K562 (cell line): ENCODE data around the gene IDI1. TPM values are rescaled to one million over a fixed set of nuclear protein-coding genes. Genes with fewer than 3 reads are reported as not detected.

Source experiments
- ARID1B ChIP-seq: fragments of 450-650 bp; IDR thresholded peaks from 2 replicates; pipeline ENCODE4 v1.6.1; 2016; ENCODE audit warnings: antibody characterized with exemption, mild to moderate bottlenecking, inconsistent platforms
- ATF6 ChIP-seq: sonication (generic); formaldehyde crosslinking; IDR thresholded peaks from 2 replicates; pipeline ENCODE4 v1.4.0; 2020; ENCODE audit warnings: mild to moderate bottlenecking, missing genetic modification reagents
- EGR1 ChIP-seq: fragments of 450-650 bp; conservative IDR thresholded peaks from 2 replicates; pipeline ENCODE4 v1.6.1; 2017; ENCODE audit warnings: mild to moderate bottlenecking
- ELF4 ChIP-seq: fragments of 450-650 bp; formaldehyde crosslinking; IDR thresholded peaks from 2 replicates; pipeline ENCODE4 v1.4.0; 2022; ENCODE audit warnings: missing genetic modification characterization
- NCOR1 ChIP-seq: fragments of 450-650 bp; IDR thresholded peaks from 2 replicates; pipeline ENCODE4 v1.6.1; 2016; ENCODE audit warnings: mild to moderate bottlenecking, moderate library complexity
- PATZ1 ChIP-seq: fragments of 250-450 bp; sonication (Bioruptor Pico); IDR thresholded peaks from 2 replicates; pipeline ENCODE4 v1.5.0; 2020; ENCODE audit warnings: mild to moderate bottlenecking, borderline replicate concordance
- PTBP1 ChIP-seq: fragments of 200-400 bp; formaldehyde crosslinking; IDR thresholded peaks from 2 replicates; pipeline ENCODE4 v1.6.1; 2017; ENCODE audit warnings: low read depth, low read length
- RBM25 ChIP-seq: fragments of 200-400 bp; formaldehyde crosslinking; IDR thresholded peaks from 2 replicates; pipeline ENCODE4 v1.6.1; 2018; ENCODE audit warnings: low read length, low read depth, moderate library complexity; ENCODE audit not compliant: severe bottlenecking
- TEAD4 ChIP-seq, 2 experiments: sonication (generic) in 1 of 2; formaldehyde crosslinking in 1 of 2; IDR thresholded peaks; 2 replicates each; pipeline versions ENCODE4 v1.6.1 to v1.8.0; 2012 to 2022; ENCODE audit warnings: borderline replicate concordance in 1 of 2, inconsistent platforms in 1 of 2, low read length in 1 of 2, mild to moderate bottlenecking in 1 of 2, missing genetic modification reagents in 1 of 2
- polyA plus RNA-seq, 8 experiments: library from polyadenylated mRNA; depleted of rRNA in 4 of 8; stranded (reverse) in 5 of 8; unstranded in 3 of 8; fragments of >200 nt; fragmentation: Nextera tagmentation in 2 of 8; fragmentation: Illumina TruSeq in 1 of 8; extraction: Ambion mirVana in 2 of 8; extraction: Trizol in 1 of 8; gene quantifications; 2 replicates each; pipeline versions ENCODE4 v1.2.1 to v1.2.3, GENCODE V29; 2011 to 2014; ENCODE audit warnings: inconsistent platforms in 1 of 8, missing spikeins in 1 of 8
- total RNA-seq, 7 experiments: library from RNA; depleted of rRNA in 6 of 7; stranded (reverse); fragments of >200 nt in 6 of 7; fragmentation: Illumina TruSeq in 2 of 7; extraction: Trizol in 2 of 7; gene quantifications; 2 replicates each; pipeline versions ENCODE4 v1.2.1 to v1.2.3, GENCODE V29; 2011 to 2021; ENCODE audit warnings: low replicate concordance in 1 of 7
- TF ChIP-seq, protein P1 (sequence below), 2 experiments: fragments of 200-800 bp in 1 of 2; sonication (Bioruptor generic) in 1 of 2; sonication (generic) in 1 of 2; formaldehyde crosslinking in 1 of 2; IDR thresholded peaks in 1 of 2; conservative IDR thresholded peaks in 1 of 2; 2 replicates each; pipeline versions ENCODE4 v1.5.0 to v1.6.1; 2016 to 2020; ENCODE audit warnings: missing compliant biosample characterization in 1 of 2, missing genetic modification characterization in 1 of 2, missing genetic modification reagents in 1 of 2

Gene IDI1
- total and polyA plus RNA-seq, 9 of the 15 experiments (the other 6 are each of a cell fraction or from before 2014, with no cell fraction given), result 70.0 to 265 (median 119) TPM

DNA sequence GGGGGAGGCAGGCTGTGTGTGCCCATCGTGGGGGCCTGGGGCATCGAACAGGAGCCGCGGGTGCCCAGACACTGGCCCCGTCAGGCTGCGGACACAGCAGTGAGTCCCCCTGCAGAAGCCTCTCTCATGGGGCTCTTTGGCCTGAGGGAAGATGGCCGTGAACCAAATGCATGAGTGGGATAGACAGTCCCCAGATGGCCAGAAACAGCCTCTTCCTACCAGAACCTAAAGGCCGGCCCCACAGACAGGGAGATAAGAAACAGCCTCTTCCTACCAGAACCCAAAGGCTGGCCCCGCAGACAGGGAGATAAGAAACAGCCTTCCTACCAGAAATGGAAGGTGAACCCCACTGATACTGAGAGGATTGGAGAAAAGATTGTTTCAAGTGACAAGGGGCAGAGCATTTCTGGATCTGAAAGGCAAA, 39.8 kb downstream of the IDI1 start (continued):
- TF ChIP-seq ATF6 (CRISPR knock-in tag) (no peak), RBM25 (peak; percentile 90), TEAD4 (IDR thresholded peaks at IDR 0.05; ENCODE audit: low read length) (peak; percentile 80), TEAD4 (CRISPR knock-in tag; IDR thresholded peaks at IDR 0.05; ENCODE audit: borderline replicate concordance) (no peak), ARID1B (peak; percentile 87), PATZ1 (CRISPR knock-in tag) (no peak), ELF4 (CRISPR knock-in tag) (peak; percentile 56; the same call in 1 of the 2 replicates), PTBP1 (peak; percentile 98), EGR1 (no peak), NCOR1 (peak; percentile 83)
- TF ChIP-seq, protein P1, sequence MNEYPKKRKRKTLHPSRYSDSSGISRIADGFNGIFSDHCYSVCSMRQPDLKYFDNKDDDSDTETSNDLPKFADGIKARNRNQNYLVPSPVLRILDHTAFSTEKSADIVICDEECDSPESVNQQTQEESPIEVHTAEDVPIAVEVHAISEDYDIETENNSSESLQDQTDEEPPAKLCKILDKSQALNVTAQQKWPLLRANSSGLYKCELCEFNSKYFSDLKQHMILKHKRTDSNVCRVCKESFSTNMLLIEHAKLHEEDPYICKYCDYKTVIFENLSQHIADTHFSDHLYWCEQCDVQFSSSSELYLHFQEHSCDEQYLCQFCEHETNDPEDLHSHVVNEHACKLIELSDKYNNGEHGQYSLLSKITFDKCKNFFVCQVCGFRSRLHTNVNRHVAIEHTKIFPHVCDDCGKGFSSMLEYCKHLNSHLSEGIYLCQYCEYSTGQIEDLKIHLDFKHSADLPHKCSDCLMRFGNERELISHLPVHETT (CRISPR knock-in tag; conservative IDR thresholded peaks at IDR 0.05 in 1 of 2, IDR thresholded peaks at IDR 0.05 in 1 of 2), result peak in 1 of 2 experiments; percentile 55; a peak in 1 of 4 replicates
